NCI-H1092 treated with DMSO at 0.1 percent for 48 hours (cell line): ENCODE results near the gene FHIT.

Source experiments
- DNase-seq: peaks from one replicate; lab custom pipeline; 2025; lab: John Stamatoyannopoulos, UW

FHIT gene

DNA sequence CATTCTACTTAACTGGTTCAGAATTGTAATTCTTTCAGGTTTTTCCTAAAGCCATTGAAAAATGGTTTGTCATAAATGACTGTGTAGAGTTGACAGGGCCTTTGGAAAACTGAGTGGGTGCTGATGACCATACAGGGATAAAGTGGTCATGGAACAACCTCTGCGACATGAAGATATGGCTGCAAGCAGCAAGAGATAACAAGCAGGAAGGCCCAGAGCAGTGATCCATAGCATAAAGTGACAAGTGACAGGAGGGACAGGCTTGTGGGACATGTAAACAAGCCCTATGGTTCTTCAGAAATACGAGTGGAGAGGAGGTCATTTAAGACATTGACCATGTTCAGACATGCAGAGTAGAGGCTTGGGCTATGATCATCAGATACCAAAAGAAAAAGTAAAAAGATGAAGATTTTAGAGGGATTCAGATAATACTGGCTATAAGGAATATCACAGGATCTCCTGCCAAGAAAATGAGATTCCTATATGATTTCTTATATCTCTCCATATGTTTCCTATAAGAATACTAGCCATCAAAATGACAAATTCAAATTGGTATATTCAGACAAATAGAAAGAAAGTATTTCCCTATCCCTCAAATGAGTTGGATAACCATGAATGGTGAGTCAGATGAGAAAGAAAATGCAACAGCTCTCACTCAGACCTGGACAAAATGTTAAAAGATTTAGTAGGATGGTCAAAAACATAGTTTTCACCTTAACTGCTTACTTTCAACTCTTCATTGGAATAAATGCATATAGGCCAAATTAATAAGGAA lies 1373.8 kb downstream of the FHIT start:
- DNase-seq = no peak

DNA sequence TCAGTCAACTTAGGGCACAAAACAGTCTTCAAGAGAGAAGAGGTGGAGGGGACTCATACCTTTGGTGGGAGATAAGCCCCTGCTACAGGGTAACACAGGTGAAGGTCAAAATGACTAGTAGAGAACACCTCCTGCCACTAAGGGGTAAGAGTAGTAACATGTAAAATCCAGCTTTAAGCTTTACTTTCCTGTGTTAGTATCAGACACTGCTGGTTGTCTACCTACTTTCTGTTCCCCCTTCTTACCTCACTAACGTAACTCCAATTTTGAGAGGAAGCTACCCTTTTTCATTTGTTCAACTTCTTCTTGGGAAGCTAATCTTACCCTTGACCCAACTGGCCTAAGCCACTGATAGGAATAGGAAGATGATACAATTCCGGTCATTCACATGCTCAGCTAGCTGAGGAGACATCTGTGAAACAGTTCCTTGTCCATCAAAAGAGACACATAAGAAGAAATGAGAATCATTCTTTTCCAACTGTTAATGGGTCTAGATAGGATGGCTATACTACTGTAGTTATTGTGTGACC lies 1374.7 kb downstream of the FHIT start:
- DNase-seq = no peak

DNA sequence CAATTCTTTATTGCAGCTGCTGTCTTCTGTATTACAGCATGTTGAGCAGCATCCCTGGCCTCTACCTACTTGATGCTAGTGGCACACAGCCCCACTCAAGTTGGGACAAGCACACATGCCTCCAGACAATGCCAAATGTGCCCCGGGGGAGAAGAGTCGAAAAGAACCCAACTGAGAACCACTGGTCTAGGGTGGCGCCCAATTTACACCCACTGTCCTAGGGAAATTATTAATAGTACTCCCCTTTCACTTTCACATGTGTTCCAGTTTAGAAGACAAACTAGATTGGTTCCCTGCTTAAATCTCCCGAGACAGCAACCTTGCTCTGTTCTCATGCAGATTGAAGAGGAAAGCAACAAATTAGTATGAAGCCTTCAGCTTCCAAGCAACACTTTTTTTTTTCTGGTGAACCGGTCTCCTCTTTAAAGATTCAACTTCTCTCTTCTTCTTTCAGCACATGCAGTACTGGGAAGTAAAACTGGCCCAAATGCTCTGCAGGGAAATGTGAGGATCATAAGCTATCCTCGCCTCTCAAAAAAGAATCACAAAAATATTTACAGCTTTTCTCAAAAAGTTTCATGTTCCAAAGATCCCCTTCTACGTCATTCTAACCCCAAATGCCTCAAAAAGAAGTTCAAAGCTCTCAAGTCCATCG lies 1377.5 kb downstream of the FHIT start:
- DNase-seq = no peak

DNA sequence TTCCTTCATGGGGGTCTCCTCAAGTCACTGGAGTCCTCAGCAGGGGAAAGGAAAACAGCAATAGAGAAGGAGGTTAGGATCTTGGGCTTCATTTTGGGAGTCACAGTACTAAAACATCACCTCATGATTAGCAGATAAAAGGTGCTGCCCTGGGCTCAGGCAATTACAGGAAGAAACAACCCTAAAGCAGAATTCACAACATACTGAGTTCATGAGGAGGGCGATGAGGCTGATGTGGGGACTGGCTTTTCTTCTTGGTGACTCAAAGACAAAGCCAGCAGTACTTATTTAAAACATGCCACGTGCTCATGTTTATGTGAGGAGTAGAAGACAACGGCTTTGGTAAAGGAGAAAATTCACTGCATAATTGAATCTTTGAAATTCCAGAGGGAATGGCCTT lies 1379.1 kb downstream of the FHIT start:
- no peak for DNase-seq

DNA sequence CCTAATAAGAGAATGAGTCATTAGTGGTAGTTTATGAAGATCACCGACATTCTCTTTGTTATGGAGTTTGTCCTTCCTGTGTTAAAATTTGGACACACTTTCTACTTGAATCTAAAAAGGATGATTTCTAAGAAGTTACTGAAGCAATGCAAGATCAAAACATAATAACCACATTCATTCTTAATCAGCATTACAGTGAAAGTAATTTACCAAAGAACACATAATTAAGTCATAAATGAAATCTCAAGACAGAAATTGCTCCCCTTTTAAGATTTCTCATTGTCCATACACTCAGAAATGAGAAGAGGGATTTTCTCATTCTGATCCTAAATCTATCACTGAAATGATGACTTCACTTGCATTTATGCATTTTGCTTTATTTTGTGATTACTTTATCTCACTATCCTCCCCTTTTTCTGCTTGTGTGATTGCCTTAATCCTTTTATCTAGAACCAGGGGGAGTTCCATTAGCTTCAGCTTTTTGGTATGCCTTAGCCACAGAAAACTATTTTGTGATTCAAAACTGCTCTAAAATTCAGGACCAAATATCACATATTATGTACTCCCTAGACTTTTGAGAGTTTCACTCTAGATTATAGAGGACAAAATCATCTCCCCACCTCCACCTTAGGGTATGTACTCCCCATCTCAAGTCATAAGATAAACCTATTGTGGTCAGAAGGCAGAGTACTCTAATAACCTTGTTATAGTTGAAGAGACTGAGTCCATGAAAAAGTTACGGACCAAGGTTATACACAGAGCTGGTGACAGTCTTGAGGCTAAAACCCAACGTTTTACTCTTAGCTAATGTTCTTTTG lies 1383.9 kb downstream of the FHIT start:
- no peak for DNase-seq

DNA sequence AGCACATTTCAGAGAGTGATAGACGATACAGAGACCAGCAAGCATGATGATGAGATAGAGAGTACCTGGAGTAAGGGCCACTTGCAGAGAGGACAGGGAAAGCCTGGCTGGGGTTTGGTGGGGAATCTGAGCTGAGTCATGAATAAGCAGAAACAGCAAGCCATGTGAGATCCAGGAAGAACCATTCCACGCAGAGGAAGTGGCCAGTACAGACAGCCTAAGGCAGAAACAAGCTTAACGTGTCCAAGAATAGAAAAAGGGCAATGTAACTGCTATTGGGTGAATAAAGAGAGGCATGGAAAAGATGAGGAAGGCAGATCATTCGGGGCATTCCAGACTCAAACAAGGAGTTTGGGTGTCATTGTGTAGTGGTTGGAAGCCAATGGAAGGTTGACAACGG lies 1385.2 kb downstream of the FHIT start:
- no peak for DNase-seq

DNA sequence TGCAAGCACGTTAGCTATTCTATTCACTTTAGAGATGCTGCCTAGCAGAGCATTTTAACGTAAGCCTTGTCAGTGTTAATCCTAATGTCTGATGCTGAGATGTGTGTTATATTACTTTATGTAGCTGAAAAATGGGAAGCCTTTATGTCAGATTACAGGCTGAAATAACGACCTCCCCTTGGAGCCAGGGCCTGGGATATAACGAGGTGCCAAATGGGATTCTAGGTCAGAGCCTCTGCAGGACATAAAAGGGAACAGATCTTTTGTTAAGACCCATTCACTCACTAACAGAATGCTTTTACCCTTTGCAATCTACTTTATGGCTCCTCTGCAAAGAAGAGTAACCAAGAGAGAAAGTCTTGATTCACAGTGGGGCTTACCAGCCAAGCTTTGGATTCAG lies 1385.9 kb downstream of the FHIT start:
- no peak for DNase-seq

DNA sequence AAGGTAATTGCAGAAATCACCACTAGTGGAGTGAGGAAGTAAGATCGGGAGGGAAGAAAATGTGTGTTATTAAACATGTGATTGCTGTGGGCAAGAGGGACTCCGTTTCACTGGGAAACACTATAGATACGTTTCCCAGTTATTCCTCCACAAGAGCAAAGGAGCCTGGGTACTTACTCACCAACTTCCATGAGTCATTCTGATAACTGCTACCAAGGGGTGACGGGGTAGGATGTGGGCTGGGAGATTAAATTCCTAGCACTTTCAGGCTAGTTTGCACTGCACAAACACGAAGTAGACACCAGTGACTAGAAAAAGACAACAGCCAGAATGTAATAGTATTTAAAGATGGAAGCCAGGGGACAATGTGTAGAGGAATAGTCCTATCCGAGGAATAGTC lies 1388.6 kb downstream of the FHIT start:
- no peak for DNase-seq

DNA sequence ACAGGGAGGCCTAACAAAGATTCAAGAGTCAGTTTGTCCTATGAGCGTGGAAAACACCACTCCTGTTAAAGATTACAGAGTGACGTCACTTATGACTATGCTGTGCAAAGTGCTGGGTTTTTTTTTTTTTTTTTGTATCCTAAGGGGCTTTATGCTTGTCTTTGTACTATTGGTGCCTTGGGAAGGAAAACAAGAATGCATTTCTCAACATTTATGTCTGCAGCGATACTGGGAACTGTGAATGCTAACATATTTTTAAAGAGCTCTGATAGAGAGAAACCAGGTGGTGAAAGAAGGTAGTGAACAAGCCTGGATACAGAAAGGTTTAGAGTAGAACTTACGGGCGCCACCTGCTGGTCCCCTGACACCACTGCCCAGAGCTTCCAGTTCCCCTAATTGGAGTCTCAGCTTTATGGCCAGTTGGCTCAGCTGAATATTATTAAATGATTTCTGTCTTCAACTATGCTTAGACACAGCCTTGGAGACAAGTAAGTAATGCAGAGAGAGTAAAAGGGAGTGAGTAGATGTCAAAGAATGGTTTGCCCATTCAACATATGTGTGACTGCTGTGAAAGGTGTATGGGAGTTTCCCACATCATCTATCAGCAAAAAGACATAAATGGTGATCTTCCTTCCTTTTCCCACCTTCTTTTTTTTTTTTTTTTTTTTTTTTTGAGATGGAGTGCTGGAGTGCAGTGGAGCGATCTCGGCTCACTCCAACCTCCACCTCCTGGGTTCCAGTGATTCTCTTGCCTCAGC lies 1393.5 kb downstream of the FHIT start:
- peak; percentile 80 for DNase-seq

DNA sequence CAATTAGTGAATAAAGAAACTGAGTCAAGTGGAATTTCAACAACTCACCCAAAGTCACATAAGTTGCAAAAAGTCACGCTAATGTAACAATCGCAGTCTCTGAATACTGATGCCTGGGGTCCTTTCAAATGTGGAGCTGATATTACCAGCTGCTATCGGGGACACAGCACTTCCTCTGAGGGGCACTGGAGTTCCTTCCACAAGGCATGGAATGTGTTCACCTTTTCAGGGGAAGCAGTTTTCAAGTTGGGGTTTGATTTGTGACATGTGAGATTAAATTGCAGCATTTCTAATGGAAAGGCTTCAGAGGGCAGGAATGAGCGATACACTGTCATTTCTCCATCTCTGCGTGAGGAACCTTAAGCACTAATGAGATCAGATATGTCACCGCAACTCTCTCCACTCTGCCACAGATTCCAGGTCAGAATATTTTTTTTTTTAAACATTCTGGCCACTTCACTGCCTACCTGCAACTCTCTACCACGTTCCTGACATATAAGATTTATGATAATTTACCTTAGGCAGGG lies 1394.3 kb downstream of the FHIT start:
- DNase-seq = no peak

DNA sequence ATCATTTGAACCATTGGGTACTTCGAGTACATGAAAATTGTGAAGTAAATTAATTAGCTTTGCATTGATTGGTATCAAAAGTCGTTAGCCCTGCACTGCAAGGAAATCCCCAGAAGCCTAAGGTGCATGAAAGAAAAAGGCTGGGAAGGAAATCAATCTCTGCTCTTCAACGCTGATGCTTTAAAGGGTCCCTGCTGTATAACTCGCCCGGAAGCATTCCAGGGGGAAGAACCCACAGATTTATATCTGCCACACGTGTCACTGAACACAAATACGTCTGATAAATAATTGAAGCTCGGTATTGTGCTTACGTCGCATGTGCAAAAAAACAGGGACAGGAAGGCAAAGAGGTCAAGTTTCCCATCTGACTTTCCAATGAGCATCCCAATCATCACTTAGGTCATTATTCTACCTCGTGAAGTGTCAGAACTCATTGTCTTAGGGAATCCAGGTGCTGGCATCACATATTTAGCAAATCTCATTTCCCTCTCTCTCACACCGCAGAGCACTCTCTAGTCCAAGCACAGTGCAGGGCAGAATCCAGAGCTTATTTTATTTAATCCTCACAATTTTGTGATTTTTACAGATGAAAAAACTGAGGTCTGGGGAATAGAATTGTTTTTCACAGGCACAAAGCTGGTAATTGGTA lies 1397.1 kb downstream of the FHIT start:
- DNase-seq = no peak

DNA sequence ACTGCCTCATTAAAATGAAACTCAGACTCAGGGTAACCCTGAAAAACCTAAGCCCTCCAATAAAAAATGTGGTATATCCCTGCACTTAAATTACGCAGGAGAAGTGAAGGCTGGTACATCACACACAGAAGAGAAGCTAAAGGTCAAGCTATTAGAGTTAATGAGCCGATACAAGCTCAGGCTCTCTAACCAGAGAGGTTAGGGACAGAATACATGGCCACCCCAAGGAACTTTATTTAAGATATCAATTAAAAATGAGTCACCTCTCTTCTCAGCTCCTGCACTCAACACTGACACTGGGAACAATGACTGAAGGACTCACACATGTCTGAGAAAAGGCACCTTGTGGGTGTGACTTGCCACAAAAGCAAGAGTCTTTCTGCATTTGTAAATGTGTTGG lies 1400.8 kb downstream of the FHIT start:
- no peak for DNase-seq

DNA sequence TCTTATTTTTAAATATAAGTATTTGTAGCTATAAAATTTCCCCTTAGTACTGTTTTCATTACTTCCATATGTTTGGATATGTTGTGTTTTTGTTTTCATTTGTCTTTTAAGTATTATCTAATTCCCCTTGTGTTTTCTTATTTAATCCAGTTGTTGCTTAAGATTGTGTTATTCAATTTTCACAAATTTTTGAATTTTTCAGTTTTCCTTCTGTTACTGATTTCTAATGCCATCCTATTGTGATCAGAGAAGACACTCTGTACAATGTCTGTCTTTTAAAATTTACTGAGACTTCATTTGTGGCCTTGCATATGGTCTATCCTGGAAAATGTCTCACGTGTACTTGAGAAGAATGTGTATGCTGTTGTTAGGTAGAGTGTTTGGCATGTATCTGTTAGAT lies 1405.9 kb downstream of the FHIT start:
- no peak for DNase-seq

DNA sequence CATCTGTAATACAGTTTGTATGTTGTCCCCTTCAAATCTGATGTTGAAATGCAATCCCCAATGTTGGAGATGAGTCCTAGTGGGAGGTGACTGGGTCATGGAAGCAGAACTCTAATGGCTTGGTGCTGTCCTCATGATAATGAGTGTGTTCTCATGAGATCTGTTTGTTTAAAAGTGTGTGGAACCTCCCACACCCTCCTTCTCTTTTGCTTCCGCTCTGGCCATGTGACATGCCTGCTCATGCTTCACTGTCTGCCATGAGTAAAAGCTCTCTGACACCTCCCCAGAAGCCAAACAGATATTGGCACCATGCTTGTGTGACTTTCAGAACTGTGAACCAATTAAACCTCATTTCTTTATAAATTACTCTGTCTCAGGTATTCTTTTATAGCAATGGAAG lies 1407.4 kb downstream of the FHIT start:
- no peak for DNase-seq

DNA sequence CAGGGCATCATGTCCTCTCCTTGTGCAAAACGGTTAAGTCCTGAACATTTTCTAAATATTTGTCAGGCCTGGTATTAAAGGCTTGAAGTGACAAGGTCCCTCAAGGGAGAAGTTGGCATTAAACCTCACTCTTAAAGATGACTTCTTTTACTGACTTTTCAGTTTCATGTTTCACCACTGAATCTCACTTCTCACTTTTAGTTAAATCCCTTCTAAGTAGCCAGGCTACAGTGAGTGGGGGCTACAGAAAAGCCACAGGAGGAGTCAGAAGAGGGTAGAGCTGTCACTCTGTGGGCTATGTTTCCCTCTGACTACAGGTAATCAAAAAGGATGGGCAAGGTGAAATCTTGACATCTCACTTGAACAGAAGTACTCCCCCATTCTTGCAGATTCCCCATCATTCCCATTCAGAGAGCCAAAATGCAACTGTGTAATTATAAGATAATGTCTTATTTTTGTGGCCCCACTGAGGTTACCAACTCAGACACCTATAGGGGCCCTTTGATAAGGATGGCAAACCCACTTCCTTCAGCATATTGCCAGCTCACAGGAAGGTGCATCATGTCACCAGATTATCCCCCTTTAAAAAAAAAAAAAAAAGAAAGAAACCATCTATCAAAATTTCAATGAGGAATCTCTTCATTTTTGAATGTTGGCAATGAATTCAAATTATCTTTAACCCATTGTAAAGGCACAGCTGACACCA lies 1411.3 kb downstream of the FHIT start:
- DNase-seq = no peak

DNA sequence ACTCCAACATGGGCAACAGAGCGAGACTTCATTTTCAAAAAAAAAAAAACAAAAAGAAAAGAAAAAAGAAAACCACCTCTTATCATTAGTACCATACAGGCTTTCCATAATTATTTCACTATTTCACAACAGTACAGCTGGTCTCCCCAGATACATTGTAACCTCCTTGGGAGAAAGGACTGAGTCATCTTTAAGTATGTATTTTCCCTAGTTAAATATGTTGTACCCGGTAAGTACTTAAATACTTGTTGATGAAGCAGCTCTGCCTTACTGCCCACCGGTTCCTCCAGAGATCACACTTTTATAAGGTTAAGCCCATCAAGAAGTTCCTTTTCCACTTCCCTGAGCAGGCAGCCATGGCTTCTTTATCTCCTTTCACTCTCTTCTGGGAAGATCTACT lies 1412.0 kb downstream of the FHIT start:
- no peak for DNase-seq

DNA sequence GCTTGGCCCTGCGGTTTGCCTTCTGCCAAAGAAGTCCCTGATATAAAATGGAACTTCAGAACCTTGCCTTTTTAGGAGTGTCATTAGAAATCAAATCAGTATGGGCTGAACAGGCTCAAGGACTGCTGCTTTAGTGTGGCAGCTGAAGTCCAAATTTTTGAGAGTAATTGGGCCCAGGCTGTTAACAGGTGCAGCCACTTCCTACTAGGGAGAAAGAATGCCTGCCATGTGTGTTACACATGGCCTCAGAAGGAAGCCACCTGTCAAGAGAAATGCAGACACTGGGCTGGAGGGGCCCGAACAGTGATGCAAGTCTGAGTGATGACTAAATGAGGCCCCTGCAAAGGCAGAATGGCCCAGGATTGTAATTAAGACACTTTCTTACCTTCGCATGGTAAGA lies 1414.7 kb downstream of the FHIT start:
- DNase-seq = no peak

DNA sequence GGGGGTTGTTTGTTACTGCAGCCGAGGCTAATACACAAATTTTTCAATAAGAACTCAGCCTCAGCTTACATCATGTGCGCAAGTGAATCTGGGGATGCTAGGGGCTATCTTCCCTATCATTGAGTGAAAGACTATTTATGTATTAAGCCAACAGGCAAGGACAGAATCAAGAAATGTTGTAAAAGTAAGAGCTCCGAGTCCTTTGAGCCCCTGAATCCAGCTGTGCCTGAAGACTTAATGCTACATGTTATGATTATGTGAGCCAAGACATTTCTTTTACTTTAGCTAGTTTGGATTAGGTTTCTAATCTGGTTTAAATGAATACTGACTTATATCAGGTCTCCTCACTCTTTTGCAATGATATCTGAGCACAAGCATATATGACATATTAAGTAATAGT lies 1418.5 kb downstream of the FHIT start:
- no peak for DNase-seq

DNA sequence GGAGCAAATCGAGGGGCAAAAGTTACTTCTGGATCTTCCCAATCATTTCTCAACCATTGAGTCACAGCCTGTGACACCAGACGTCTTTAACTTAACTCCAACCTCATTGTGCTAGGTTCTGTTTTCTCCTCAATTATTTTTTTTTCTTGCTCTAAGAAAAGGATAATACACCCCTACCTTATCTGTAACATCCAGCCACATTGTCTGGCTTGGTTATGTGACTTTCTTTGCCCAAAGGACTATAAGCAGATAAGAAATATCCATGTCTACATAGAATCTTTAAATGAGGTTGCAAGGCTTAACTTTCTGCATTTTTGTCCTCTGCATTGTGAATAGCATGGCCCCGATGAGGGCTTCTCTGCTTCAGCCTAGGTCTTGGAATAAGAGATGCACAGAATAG lies 1419.0 kb downstream of the FHIT start:
- no peak for DNase-seq

DNA sequence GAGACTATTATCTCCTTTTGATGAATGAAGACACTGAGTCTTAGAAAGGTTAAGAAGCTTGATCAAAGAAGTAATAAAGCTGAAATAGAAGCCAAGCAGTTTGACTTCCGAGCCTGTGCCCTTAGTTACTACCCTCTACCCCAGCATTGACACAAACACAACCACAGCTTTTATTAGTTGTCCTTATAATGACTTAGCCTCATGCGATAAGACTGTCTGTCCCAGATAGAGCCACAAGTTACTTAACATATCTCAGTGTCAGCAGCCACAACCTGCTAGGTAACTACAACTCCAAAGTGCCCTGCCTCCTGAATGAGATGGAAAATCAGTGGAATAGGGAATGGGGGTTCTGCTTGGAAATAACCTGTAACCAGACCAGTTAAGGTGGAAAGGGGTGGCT lies 1419.9 kb downstream of the FHIT start:
- DNase-seq = no peak

DNA sequence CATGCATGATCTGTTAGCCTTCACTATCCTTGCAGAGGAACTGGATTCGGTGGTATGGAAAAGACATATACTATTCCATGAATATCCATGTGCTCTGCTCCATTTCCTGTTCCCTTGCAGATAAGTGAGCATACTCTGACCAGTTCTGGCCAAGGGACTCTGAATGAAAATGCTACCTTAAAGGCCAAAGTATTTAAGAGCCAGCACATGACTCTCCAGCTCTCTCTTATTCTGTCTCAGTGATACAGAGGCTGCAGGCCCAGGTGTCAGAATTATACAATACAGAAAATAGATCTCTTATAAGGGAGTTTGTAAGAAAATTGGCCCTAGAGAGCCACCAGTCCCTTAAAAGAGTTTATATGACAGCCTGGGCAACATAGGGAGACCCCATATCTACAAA lies 1421.7 kb downstream of the FHIT start:
- no peak for DNase-seq
